Hepatocyte (in vitro differentiated cells): ENCODE measurements around the gene FAM185A. TPM values are rescaled to one million over a fixed set of nuclear protein-coding genes. Genes with fewer than 3 reads are reported as not detected.

ENCODE experiments used
- polyA plus RNA-seq: library from polyadenylated mRNA; unstranded; fragments of >200 nt; fragmentation: Nextera tagmentation; extraction: Ambion mirVana; gene quantifications from 2 replicates; pipeline ENCODE4 v1.2.1, GENCODE V29; 2016
- small RNA-seq: library from RNA; depleted of rRNA; stranded (forward); fragments of <200 nt; gene quantifications from one replicate; pipeline ENCODE3, GENCODE V24; 2014
- total RNA-seq: library from RNA; depleted of rRNA; stranded (reverse); fragments of >200 nt; gene quantifications from 2 replicates; pipeline ENCODE4 v1.2.3, GENCODE V29; 2014

FAM185A gene
- total and polyA plus RNA-seq, 2 experiments from 2014 or later, result 4.8 to 16.0 TPM

Small RNA genes within 50 kb of the gene (small RNA-seq; reads per million reads assigned to genes)
- not detected for gene RNU6-1136P

Other genes with a start within 250 kb of the FAM185A start
- gene RASA4B, start 231.2 kb upstream of the FAM185A start, total RNA-seq, result 0.52 and 3.2 TPM in 2 replicates
- 7.3 and 9.3 TPM in 2 replicates for gene RASA4B, start 231.2 kb upstream of the FAM185A start, polyA plus RNA-seq
- gene UPK3BL2, start 205.3 kb upstream of the FAM185A start, total RNA-seq, result 0.48 and 1.8 TPM in 2 replicates
- gene UPK3BL2, start 205.3 kb upstream of the FAM185A start, polyA plus RNA-seq, result 9.6 and 13.6 TPM in 2 replicates
- not detected in 2 replicates for gene SPDYE2, start 197.8 kb upstream of the FAM185A start, total RNA-seq
- 2.4 and 3.7 TPM in 2 replicates for gene SPDYE2, start 197.8 kb upstream of the FAM185A start, polyA plus RNA-seq
- 4.7 and 6.4 TPM in 2 replicates for gene POLR2J3, start 176.4 kb upstream of the FAM185A start, total RNA-seq
- gene POLR2J3, start 176.4 kb upstream of the FAM185A start, polyA plus RNA-seq, result 53.8 and 70.3 TPM in 2 replicates
- gene RASA4, start 132.2 kb upstream of the FAM185A start, total RNA-seq, result 10.5 and 13.6 TPM in 2 replicates
- 13.7 and 16.2 TPM in 2 replicates for gene RASA4, start 132.2 kb upstream of the FAM185A start, polyA plus RNA-seq
- gene UPK3BL1, start 106.2 kb upstream of the FAM185A start, total RNA-seq, result 20.3 and 31.7 TPM in 2 replicates
- gene UPK3BL1, start 106.2 kb upstream of the FAM185A start, polyA plus RNA-seq, result 32.2 and 33.0 TPM in 2 replicates
- gene SPDYE2B, start 98.7 kb upstream of the FAM185A start, total RNA-seq, result not detected in 2 replicates
- not detected in 2 replicates for gene SPDYE2B, start 98.7 kb upstream of the FAM185A start, polyA plus RNA-seq
- 1.6 TPM in 2 replicates for gene POLR2J2, start 77.3 kb upstream of the FAM185A start, total RNA-seq
- 3.5 and 8.7 TPM in 2 replicates for gene POLR2J2, start 77.3 kb upstream of the FAM185A start, polyA plus RNA-seq
- 40.8 and 50.8 TPM in 2 replicates for gene LRRC17, start 164.0 kb downstream of the FAM185A start, total RNA-seq
- gene LRRC17, start 164.0 kb downstream of the FAM185A start, polyA plus RNA-seq, result 16.0 and 20.4 TPM in 2 replicates